PC-3 (cell line): Measurements from ENCODE around the gene HIVEP3. TPM values are rescaled to one million over a fixed set of nuclear protein-coding genes. Genes with fewer than 3 reads are reported as not detected.

Experiments
- ATAC-seq: fragments of 200-7000 bp; cut with Tn5 transposase; 2 replicates; pipeline ENCODE4 v1.9.1; 2020; ENCODE audit warnings: mild to moderate bottlenecking, moderate library complexity
- BruUV-seq: library from RNA; stranded (reverse); fragments of 400-500 nt; replicated peaks from 2 replicates; lab custom pipeline; 2021; lab: Mats Ljungman, UMichigan
- CTCF ChIA-PET: fragments of 300-600 bp; sonication (Branson Sonifier 250); formaldehyde crosslinking; loops from one replicate; lab custom pipeline; 2022; ENCODE audit warnings: antibody characterized with exemption; lab: Charles Lee
- POLR2A ChIA-PET: fragments of 300-600 bp; sonication (Branson Sonifier 250); formaldehyde crosslinking; loops from one replicate; lab custom pipeline; 2022; ENCODE audit warnings: antibody characterized with exemption; ENCODE audit not compliant: unreplicated experiment; lab: Charles Lee
- DNase-seq: peaks from one replicate; pipeline ENCODE4 v3.0.0-alpha.2; 2015
- H2AFZ ChIP-seq: fragments of 300-600 bp; sonication (generic); 2 replicates; pipeline ENCODE4 v1.6.0; 2016; ENCODE audit warnings: antibody characterized with exemption, low read length
- H3F3A ChIP-seq: fragments of 300-600 bp; sonication (generic); one replicate; pipeline ENCODE4 v1.6.0; 2017; ENCODE audit warnings: antibody characterized with exemption, low read length, control low read depth, mild to moderate bottlenecking; ENCODE audit not compliant: unreplicated experiment
- H3K27ac ChIP-seq: fragments of 300-600 bp; sonication (generic); 2 replicates; pipeline ENCODE4 v1.5.1; 2016; ENCODE audit warnings: mild to moderate bottlenecking, low read length
- H3K27me3 ChIP-seq: fragments of 300-600 bp; sonication (generic); 2 replicates; pipeline ENCODE4 v1.6.1; 2016; ENCODE audit warnings: low read length, mixed read lengths
- H3K36me3 ChIP-seq: fragments of 300-600 bp; sonication (generic); 2 replicates; pipeline ENCODE4 v1.6.1; 2016; ENCODE audit warnings: low read depth, mixed run types, low read length, mixed read lengths
- H3K4me1 ChIP-seq: fragments of 300-600 bp; sonication (generic); 2 replicates; pipeline ENCODE4 v1.5.1; 2016; ENCODE audit warnings: low read length; ENCODE audit not compliant: insufficient read depth
- H3K4me2 ChIP-seq: fragments of 300-600 bp; sonication (generic); 2 replicates; pipeline ENCODE4 v1.6.0; 2016; ENCODE audit warnings: low read length
- H3K4me3 ChIP-seq: fragments of 300-600 bp; sonication (generic); 2 replicates; pipeline ENCODE4 v1.5.1; 2016; ENCODE audit warnings: mild to moderate bottlenecking, low read length, mixed read lengths
- H3K79me2 ChIP-seq: fragments of 300-600 bp; sonication (generic); 2 replicates; pipeline ENCODE4 v1.6.1; 2017; ENCODE audit warnings: low read length, mixed read lengths
- H3K9ac ChIP-seq: fragments of 300-600 bp; sonication (generic); 2 replicates; pipeline ENCODE4 v1.6.0; 2016; ENCODE audit warnings: mild to moderate bottlenecking, low read length
- H3K9me2 ChIP-seq: fragments of 300-600 bp; sonication (generic); replicated peaks from 2 replicates; pipeline ENCODE4 v1.6.1; 2016; ENCODE audit warnings: mixed run types, low read length, mixed read lengths
- H3K9me3 ChIP-seq: fragments of 300-600 bp; sonication (generic); 2 replicates; pipeline ENCODE4 v1.6.1; 2016; ENCODE audit warnings: low read length, mixed read lengths
- H4K20me1 ChIP-seq: fragments of 300-600 bp; sonication (generic); 2 replicates; pipeline ENCODE4 v1.6.1; 2016; ENCODE audit warnings: low read length, mixed read lengths
- EZH2 ChIP-seq: fragments of 300-600 bp; sonication (generic); IDR thresholded peaks from one replicate; pipeline ENCODE4 v1.6.1; 2017; ENCODE audit warnings: antibody characterized with exemption, mild to moderate bottlenecking, low read length; ENCODE audit not compliant: unreplicated experiment
- EZH2phosphoT487 ChIP-seq: fragments of 300-600 bp; sonication (generic); IDR thresholded peaks from 2 replicates; pipeline ENCODE4 v1.6.1; 2018; ENCODE audit warnings: mild to moderate bottlenecking, antibody characterized with exemption, low read length, borderline replicate concordance
- intact Hi-C: fragments of 100-400 bp; cut with micrococcal nuclease; formaldehyde crosslinking; loops from 2 replicates; pipeline ENCODE4 v1.9.0; 2023
- total RNA-seq: library from RNA; depleted of rRNA; stranded (reverse); fragments of >200 nt; gene quantifications from 2 replicates; pipeline ENCODE4 v1.2.3, GENCODE V29; 2014
- TF ChIP-seq, protein P1 (sequence below): fragments of 300-600 bp; sonication (generic); conservative IDR thresholded peaks from 2 replicates; pipeline ENCODE4 v1.5.1; 2017; ENCODE audit warnings: antibody characterized with exemption, low read depth, mild to moderate bottlenecking, low read length

The HIVEP3 gene
- total RNA-seq, 1 experiment from 2014 or later: 9.8 TPM

DNA sequence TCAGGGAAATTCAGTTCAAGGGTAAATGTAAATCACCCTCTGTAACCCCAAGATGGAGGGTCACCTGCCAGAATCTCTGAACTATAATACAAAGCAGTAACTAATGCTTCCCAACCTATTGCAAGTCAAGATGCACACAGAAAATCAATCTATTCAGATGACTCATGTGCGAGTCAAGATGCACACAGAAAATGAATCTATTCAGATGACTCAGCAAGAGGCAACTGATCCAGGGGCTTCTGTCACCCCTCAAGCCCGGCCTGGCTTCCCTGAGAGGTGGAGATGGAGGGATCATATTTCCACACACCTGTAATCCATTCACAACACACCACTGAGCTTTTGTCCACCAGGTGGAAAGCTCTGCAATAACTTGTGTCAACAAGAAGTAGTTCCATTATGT lies 17.4 kb upstream of the HIVEP3 start:
- no peaks in the 10 kb centered on the region for H3K9me2 ChIP-seq
- H3K4me3 ChIP-seq: no peak overlapping the region
- intact Hi-C loops: loop anchor here (5.0 kb wide), 1 partner anchor 46 kb away; no protein-coding TSS in a partner anchor
- peaks cover 17% of the 10 kb centered on the region for H3K4me1 ChIP-seq
- peak; percentile 92 for DNase-seq
- peak; percentile 93 for ATAC-seq
- no peak overlapping the region for H3K9ac ChIP-seq
- CTCF ChIA-PET: interaction anchor here (0.6 kb wide), 1 partner anchor 129 kb away, joined by 5 read pairs; no protein-coding TSS in a partner anchor
- H3K9me3 ChIP-seq: no peaks in the 10 kb centered on the region
- H3K36me3 ChIP-seq: no peaks in the 10 kb centered on the region
- no peaks in the 10 kb centered on the region for H3F3A ChIP-seq
- no peak for TF ChIP-seq EZH2phosphoT487
- TF ChIP-seq, protein P1, sequence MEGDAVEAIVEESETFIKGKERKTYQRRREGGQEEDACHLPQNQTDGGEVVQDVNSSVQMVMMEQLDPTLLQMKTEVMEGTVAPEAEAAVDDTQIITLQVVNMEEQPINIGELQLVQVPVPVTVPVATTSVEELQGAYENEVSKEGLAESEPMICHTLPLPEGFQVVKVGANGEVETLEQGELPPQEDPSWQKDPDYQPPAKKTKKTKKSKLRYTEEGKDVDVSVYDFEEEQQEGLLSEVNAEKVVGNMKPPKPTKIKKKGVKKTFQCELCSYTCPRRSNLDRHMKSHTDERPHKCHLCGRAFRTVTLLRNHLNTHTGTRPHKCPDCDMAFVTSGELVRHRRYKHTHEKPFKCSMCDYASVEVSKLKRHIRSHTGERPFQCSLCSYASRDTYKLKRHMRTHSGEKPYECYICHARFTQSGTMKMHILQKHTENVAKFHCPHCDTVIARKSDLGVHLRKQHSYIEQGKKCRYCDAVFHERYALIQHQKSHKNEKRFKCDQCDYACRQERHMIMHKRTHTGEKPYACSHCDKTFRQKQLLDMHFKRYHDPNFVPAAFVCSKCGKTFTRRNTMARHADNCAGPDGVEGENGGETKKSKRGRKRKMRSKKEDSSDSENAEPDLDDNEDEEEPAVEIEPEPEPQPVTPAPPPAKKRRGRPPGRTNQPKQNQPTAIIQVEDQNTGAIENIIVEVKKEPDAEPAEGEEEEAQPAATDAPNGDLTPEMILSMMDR: peak; percentile 48
- TF ChIP-seq EZH2: no peak
- H3K4me2 ChIP-seq: peak overlapping the region; percentile 45
- peak overlapping the region; percentile 62 for H3K27ac ChIP-seq
- no peaks in the 10 kb centered on the region for H4K20me1 ChIP-seq
- H3K27me3 ChIP-seq: no peaks in the 10 kb centered on the region
- POLR2A ChIA-PET: no interaction called here
- no peak overlapping the region for H2AFZ ChIP-seq
- H3K79me2 ChIP-seq: no peaks in the 10 kb centered on the region
- BruUV-seq: no TSS peak

DNA sequence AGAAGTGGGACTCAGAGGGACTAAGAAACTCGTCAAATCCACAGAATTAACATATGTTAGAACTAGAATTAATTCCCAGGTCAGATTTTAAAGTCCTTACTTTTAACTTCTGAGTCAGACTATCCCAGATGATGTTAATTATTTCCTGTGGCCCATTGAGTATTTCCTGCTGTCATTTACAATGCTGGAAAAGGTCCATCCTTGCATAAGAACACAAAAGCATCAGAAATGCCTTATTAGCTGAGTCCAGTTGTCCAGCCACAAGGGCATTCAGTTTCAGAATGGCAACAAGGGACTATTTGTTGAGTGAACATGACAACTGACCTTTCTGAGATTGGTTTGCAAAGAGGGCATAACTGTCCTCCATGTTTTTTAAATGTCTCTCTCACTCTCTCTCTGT lies 16.5 kb upstream of the HIVEP3 start:
- no peak for DNase-seq
- POLR2A ChIA-PET: interaction anchor here (0.6 kb wide), 1 partner anchor 272 kb away, joined by 3 read pairs; no protein-coding TSS in a partner anchor
- intact Hi-C loops: loop anchor here (5.0 kb wide), 1 partner anchor 47 kb away; no protein-coding TSS in a partner anchor

DNA sequence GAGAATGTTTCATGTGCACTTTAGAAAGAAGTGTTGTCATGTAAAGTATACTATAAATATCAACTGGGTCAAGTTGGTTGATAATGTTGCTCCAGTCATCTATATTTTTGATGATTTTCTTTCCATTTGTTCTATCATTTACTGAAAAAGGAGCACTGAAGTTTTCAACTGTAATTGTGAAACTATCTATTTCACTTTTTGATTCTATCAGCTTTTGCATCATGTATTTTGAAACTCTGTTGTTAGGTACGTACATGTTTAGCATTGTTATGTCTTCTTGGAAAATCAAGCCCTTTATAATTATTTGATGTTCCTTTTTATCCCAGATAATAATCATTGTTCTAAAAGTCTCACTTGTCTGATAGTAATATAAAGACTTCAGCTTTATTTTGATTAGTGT lies 14.4 kb upstream of the HIVEP3 start:
- Histone ChIP-seq H2AFZ (no peak overlapping the region), H3K4me1 (peaks cover 17% of the 10 kb centered on the region), H3K79me2 (no peaks in the 10 kb centered on the region), H3K9me2 (no peaks in the 10 kb centered on the region), H4K20me1 (no peaks in the 10 kb centered on the region), H3K4me2 (no peak overlapping the region), H3K27me3 (no peaks in the 10 kb centered on the region), H3F3A (no peaks in the 10 kb centered on the region), H3K27ac (no peak overlapping the region), H3K9me3 (no peaks in the 10 kb centered on the region), H3K9ac (no peak overlapping the region), H3K4me3 (no peak overlapping the region), H3K36me3 (no peaks in the 10 kb centered on the region)
- no peak for DNase-seq
- ChIA-PET POLR2A (interaction anchor here (0.5 kb wide), 1 partner anchor 50 kb away, joined by 5 read pairs; no protein-coding TSS in a partner anchor), CTCF (no interaction called here)
- no peak for TF ChIP-seq EZH2phosphoT487
- TF ChIP-seq, protein P1: no peak
- TF ChIP-seq EZH2: no peak
- BruUV-seq: no TSS peak
- no peak for ATAC-seq
- intact Hi-C loops: no loop called here

More for the DNA sequence above, 16.5 kb upstream of the HIVEP3 start:
- no peak overlapping the region for H3K4me3 ChIP-seq
- ATAC-seq: no peak
- CTCF ChIA-PET: interaction anchor here (0.6 kb wide), 1 partner anchor 341 kb away, joined by 3 read pairs; no protein-coding TSS in a partner anchor
- H3K9ac ChIP-seq: no peak overlapping the region
- H3K27ac ChIP-seq: no peak overlapping the region
- H3K4me2 ChIP-seq: peak overlapping the region; percentile 6; the same call in 1 of the 2 replicates
- H3K36me3 ChIP-seq: no peaks in the 10 kb centered on the region
- no peak overlapping the region for H2AFZ ChIP-seq
- no peaks in the 10 kb centered on the region for H3K9me3 ChIP-seq
- TF ChIP-seq EZH2: no peak
- H3K79me2 ChIP-seq: no peaks in the 10 kb centered on the region
- H4K20me1 ChIP-seq: no peaks in the 10 kb centered on the region
- peaks cover 17% of the 10 kb centered on the region for H3K4me1 ChIP-seq
- BruUV-seq: no TSS peak
- no peaks in the 10 kb centered on the region for H3K27me3 ChIP-seq
- no peaks in the 10 kb centered on the region for H3K9me2 ChIP-seq
- no peaks in the 10 kb centered on the region for H3F3A ChIP-seq
